Right lung (tissue), 5 donors: Measurements from ENCODE around the gene SERPINA12. TPM values are rescaled to one million over a fixed set of nuclear protein-coding genes. Genes with fewer than 3 reads are reported as not detected.

Experiments
- DNase-seq, 2 donors: peaks; one replicate each; pipeline ENCODE4 v3.0.0-alpha.2; 2013
- polyA plus RNA-seq, 5 donors: library from polyadenylated mRNA; unstranded; fragments of 120-200 nt; gene quantifications; one replicate each; pipeline versions ENCODE4 v1.2.1 to v1.2.3, GENCODE V29; 2013; ENCODE audit warnings: inconsistent platforms in 1 of 5, low replicate concordance in 1 of 5; ENCODE audit not compliant: insufficient read length in 5 of 5, insufficient read depth in 1 of 5

Gene SERPINA12
- polyA plus RNA-seq, 5 donors, result not detected

DNA sequence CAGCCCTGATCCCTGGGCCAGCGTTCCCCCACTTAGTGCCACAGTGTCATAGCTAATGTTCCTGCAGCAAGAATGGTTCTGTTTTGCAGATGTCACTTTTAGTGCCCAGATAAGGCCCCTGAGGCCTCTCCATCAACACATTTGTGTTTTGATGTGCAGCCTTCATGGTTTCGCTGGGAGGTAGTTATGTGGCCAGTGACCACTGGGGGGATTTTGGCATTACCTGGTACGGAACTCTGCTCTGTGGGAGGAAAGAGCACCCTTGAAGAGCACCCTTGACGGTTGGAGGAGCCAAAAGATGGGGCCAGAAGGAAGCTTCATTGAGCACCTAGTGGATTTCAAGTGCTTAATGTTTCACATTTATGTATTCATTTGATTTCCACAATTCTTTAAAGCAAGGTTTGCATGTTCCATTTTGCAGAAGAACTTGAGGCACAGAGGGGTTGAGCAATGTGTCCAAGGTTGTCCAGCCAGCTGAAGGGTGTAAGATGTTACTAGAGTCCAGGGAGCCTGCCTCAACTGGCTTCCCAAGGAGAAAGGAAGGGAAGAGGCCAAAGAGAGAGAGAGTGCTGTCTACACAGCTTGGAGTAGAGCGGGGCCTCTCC is 69.7 kb downstream of the SERPINA12 start:
- DNase-seq, result no peak

Other genes starting within 250 kb of the SERPINA12 start
- gene SERPINA10, start 216.2 kb downstream of the SERPINA12 start, polyA plus RNA-seq, result under 1 TPM; 0.05 to 0.39 (median 0.08) TPM
- gene SERPINA6, start 186.1 kb downstream of the SERPINA12 start, polyA plus RNA-seq, result 1 to 10 TPM in 1 of 5 donors, under 1 TPM in 1, not detected in 3; 0.06 to 1.4 TPM
- gene SERPINA2, start 142.8 kb downstream of the SERPINA12 start, polyA plus RNA-seq, result not detected
- gene SERPINA1, start 120.9 kb downstream of the SERPINA12 start, polyA plus RNA-seq, result 10 to 100 TPM in 1 of 5 donors, 1 to 10 TPM in 4; 4.6 to 98.6 (median 5.5) TPM
- under 1 TPM in 1 of 5 donors, not detected in 4; 0.60 TPM for gene SERPINA11, start 56.7 kb downstream of the SERPINA12 start, polyA plus RNA-seq
- not detected for gene SERPINA9, start 33.3 kb downstream of the SERPINA12 start, polyA plus RNA-seq
- gene SERPINA4, start 52.0 kb upstream of the SERPINA12 start, polyA plus RNA-seq, result 1 to 10 TPM; 1.1 to 2.7 (median 1.9) TPM
- 1 to 10 TPM in 1 of 5 donors, under 1 TPM in 4; 0.28 to 3.7 (median 0.44) TPM for gene SERPINA5, start 72.0 kb upstream of the SERPINA12 start, polyA plus RNA-seq
- 1 to 10 TPM; 1.0 to 2.4 (median 1.5) TPM for gene SERPINA3, start 102.9 kb upstream of the SERPINA12 start, polyA plus RNA-seq